ENCODE data around the gene CSNK1E. TPM values are rescaled to one million over a fixed set of nuclear protein-coding genes. Genes with fewer than 3 reads are reported as not detected.
A peak's percentile ranks its signal among the peaks of the same experiment; 100 is the strongest.

Gene CSNK1E
- total and polyA plus RNA-seq, 12 donors = 64.1 to 88.1 (median 79.3) TPM

GRCh38 chr22:38304526-38304925 is 12.7 kb downstream of the CSNK1E start:
- H3K9me3 ChIP-seq = no peaks in the 10 kb centered on the region
- ATAC-seq (peak in 7 of 8 donors; percentile 31 to 72 (median 59)), DNase-seq (peak; percentile 56 to 73)
- peak overlapping the region in 9 of 10 donors; percentile 20 to 99 (median 73) for H3K27ac ChIP-seq
- peaks cover 27 to 88% (median 66%) of the 10 kb centered on the region in 9 donors for H3K4me1 ChIP-seq
- TF ChIP-seq CTCF (IDR thresholded peaks at IDR 0.05) = peak in 7 of 9 donors; percentile 22 to 57 (median 40)
- peaks cover 0 to 71% (median 37%) of the 10 kb centered on the region in 9 donors for H3K36me3 ChIP-seq
- 54 to 83% methylated on average over 13 of the region's 13 CpGs for WGBS, 2 donors
- no peak overlapping the region for H3K4me3 ChIP-seq
- no peaks in the 10 kb centered on the region for H3K27me3 ChIP-seq
- intact Hi-C loops (cut with DNase I) = no loop called here

- ATAC-seq (peak in 1 of 8 donors; percentile 26), DNase-seq (peak in 1 of 2 donors; percentile 29)
- peaks cover 0 to 71% (median 42%) of the 10 kb centered on the region in 9 donors for H3K36me3 ChIP-seq
- no peaks in the 10 kb centered on the region for H3K9me3 ChIP-seq
- H3K27ac ChIP-seq = peak overlapping the region in 9 of 10 donors; percentile 20 to 99 (median 73)
- no peaks in the 10 kb centered on the region for H3K27me3 ChIP-seq
- WGBS, 2 donors = 61 to 69% methylated on average over 5 of the region's 5 CpGs
- H3K4me3 ChIP-seq = no peak overlapping the region
- intact Hi-C loops (cut with DNase I) = no loop called here
- peaks cover 23 to 88% (median 64%) of the 10 kb centered on the region in 9 donors for H3K4me1 ChIP-seq
- no peak for TF ChIP-seq CTCF (IDR thresholded peaks at IDR 0.05)
Observed at GRCh38 chr22:38303974-38304373, 13.3 kb downstream of the CSNK1E start.

- Histone ChIP-seq H3K9me3 (no peaks in the 10 kb centered on the region), H3K4me1 (peaks cover 17 to 79% (median 55%) of the 10 kb centered on the region in 9 donors), H3K27ac (peak overlapping the region in 7 of 10 donors; percentile 23 to 99 (median 73)), H3K36me3 (peaks cover 6 to 71% (median 53%) of the 10 kb centered on the region in 9 donors), H3K4me3 (no peak overlapping the region), H3K27me3 (no peaks in the 10 kb centered on the region)
- intact Hi-C loops (cut with DNase I) = no loop called here
- 92 to 94% methylated on average over 19 of the region's 19 CpGs for WGBS, 2 donors
- no peak for TF ChIP-seq CTCF (IDR thresholded peaks at IDR 0.05)
- DNase-seq (no peak), ATAC-seq (no peak)
Observed at GRCh38 chr22:38302906-38303305, 14.3 kb downstream of the CSNK1E start.

- H3K4me1 ChIP-seq = peaks cover 17 to 59% (median 37%) of the 10 kb centered on the region in 9 donors
- intact Hi-C loops (cut with DNase I) = no loop called here
- H3K36me3 ChIP-seq = peaks cover 11 to 80% (median 72%) of the 10 kb centered on the region in 9 donors
- no peak overlapping the region for H3K27ac ChIP-seq
- H3K27me3 ChIP-seq = no peaks in the 10 kb centered on the region
- DNase-seq (no peak), ATAC-seq (no peak)
- 78 to 87% methylated on average over 3 of the region's 3 CpGs for WGBS, 2 donors
- no peaks in the 10 kb centered on the region for H3K9me3 ChIP-seq
- no peak for TF ChIP-seq CTCF (IDR thresholded peaks at IDR 0.05)
- H3K4me3 ChIP-seq = no peak overlapping the region
Observed at GRCh38 chr22:38300946-38301345, 16.3 kb downstream of the CSNK1E start.
